Measurements from ENCODE around the gene DDA1. TPM values are rescaled to one million over a fixed set of nuclear protein-coding genes. Genes with fewer than 3 reads are reported as not detected.

Gene DDA1
- total and polyA plus RNA-seq, 10 of the 15 experiments (the other 5 are each of a cell fraction or from before 2014, with no cell fraction given) = 0.76 to 71.0 (median 39.4) TPM

GRCh38 chr19:17370026-17370587, 60.7 kb downstream of the DDA1 start (continued):
- TF ChIP-seq CEBPB (IDR thresholded peaks at IDR 0.05; ENCODE audit: borderline replicate concordance in 1 of 2, low read depth in 2 of 2, low read length in 2 of 2) = peak; percentile 46 to 63; a peak in 2 of 4 replicates
- no peak for TF ChIP-seq SUPT20H (IDR thresholded peaks at IDR 0.05; ENCODE audit: borderline replicate concordance, control insufficient read depth, low read depth, low read length)
- TF ChIP-seq NKRF (conservative IDR thresholded peaks at IDR 0.05) = 0 out of 2 replicates have a peak, but pooled peaks have one; percentile 41
- TF ChIP-seq EED (IDR thresholded peaks at IDR 0.05; ENCODE audit: low read depth) = peak; percentile 85
- TF ChIP-seq NRF1 (conservative IDR thresholded peaks at IDR 0.05; ENCODE audit: low read depth, low read length) = no peak
- 0 out of 2 replicates have a peak, but pooled peaks have one; percentile 22 for TF ChIP-seq CHD2 (IDR thresholded peaks at IDR 0.05; ENCODE audit: borderline replicate concordance, low read depth, low read length)
- TF ChIP-seq ZZZ3 (IDR thresholded peaks at IDR 0.05; ENCODE audit: control insufficient read depth, insufficient read length, low read depth) = no peak
- peak; percentile 97 for TF ChIP-seq RAD51 (IDR thresholded peaks at IDR 0.05)
- peak; percentile 90 for TF ChIP-seq MTA2 (IDR thresholded peaks at IDR 0.05; ENCODE audit: low read depth)
- TF ChIP-seq PKNOX1 (IDR thresholded peaks at IDR 0.05) = peak; percentile 65
- peak; percentile 85 for TF ChIP-seq TBL1XR1 (IDR thresholded peaks at IDR 0.05; ENCODE audit: low read depth, low read length)
- TF ChIP-seq NBN (IDR thresholded peaks at IDR 0.05) = peak; percentile 90; the same call in 1 of the 2 replicates
- TF ChIP-seq USF2 (IDR thresholded peaks at IDR 0.05; ENCODE audit: borderline replicate concordance, low read depth, low read length) = peak; percentile 49; the same call in 1 of the 2 replicates
- peak in 1 of 2 experiments; percentile 84; a peak in 2 of 4 replicates for TF ChIP-seq ETV6 (conservative IDR thresholded peaks at IDR 0.05 in 1 of 2, IDR thresholded peaks at IDR 0.05 in 1 of 2; ENCODE audit: borderline replicate concordance in 1 of 2, low read depth in 1 of 2)
- peak; percentile 91 for TF ChIP-seq SPI1 (IDR thresholded peaks at IDR 0.05; ENCODE audit: borderline replicate concordance, insufficient read depth, low read depth, low read length)
- TF ChIP-seq CREM (IDR thresholded peaks at IDR 0.05; ENCODE audit: low read depth) = peak; percentile 66; the same call in 1 of the 2 replicates
- TF ChIP-seq BCLAF1 (IDR thresholded peaks at IDR 0.05) = no peak
- TF ChIP-seq ESRRA (IDR thresholded peaks at IDR 0.05; ENCODE audit: low read length) = no peak
- peak; percentile 79; the same call in 1 of the 2 replicates for TF ChIP-seq ATF2 (IDR thresholded peaks at IDR 0.05; ENCODE audit: low read length)
- peak; percentile 80 for TF ChIP-seq BCL11A (IDR thresholded peaks at IDR 0.05; ENCODE audit: low read depth, low read length)
- peak; percentile 48 for TF ChIP-seq SP1 (IDR thresholded peaks at IDR 0.05; ENCODE audit: low read depth, low read length)
- peak; percentile 21; the same call in 1 of the 2 replicates for TF ChIP-seq CREB1 (IDR thresholded peaks at IDR 0.05; ENCODE audit: low read depth)
- peak; percentile 83 for TF ChIP-seq DPF2 (IDR thresholded peaks at IDR 0.05)

Data from GM12878 (cell line).